ENCODE data around the gene CNTFR. TPM values are rescaled to one million over a fixed set of nuclear protein-coding genes. Genes with fewer than 3 reads are reported as not detected.
A peak's percentile ranks its signal among the peaks of the same experiment; 100 is the strongest.

CNTFR gene
- total RNA-seq, 2 experiments from 2014 or later, result not detected

DNA sequence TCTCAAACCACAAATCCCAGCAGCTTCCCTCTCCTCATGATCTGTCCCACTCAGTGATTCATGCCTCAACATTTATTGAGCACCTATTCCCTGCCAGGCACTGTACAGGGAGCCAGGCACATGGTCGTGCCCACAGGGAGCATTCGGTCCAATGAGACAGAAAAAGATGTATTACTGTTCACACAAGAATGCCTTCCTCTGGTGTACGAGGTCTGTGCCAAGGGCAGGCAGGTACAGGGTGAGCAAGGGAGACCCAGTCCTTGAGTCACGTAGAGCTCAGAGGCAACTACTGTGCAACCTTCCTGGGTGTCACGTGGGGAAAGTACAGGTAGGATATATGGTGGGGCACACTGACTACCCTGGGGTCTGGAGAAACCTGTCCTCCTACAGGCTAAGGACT, 4.6 kb downstream of the CNTFR start:
- CTCF ChIA-PET, result interaction anchor here (0.6 to 1.3 kb wide), 3 partner anchors 33 to 181 kb away, joined by 3 read pairs; no protein-coding TSS in a partner anchor
- H3K27me3 Mint-ChIP-seq (ENCODE audit: low read depth), result peaks cover 62% of the 10 kb centered on the region
- no peaks in the 10 kb centered on the region for H3K36me3 Mint-ChIP-seq (ENCODE audit: low read depth)
- intact Hi-C loops (cut with micrococcal nuclease), result no loop called here
- no peak overlapping the region for H3K27ac Mint-ChIP-seq
- H3K4me3 Mint-ChIP-seq, result no peak overlapping the region
- no peaks in the 10 kb centered on the region for H3K9me3 Mint-ChIP-seq
- peaks cover 7% of the 10 kb centered on the region for H3K4me1 Mint-ChIP-seq (ENCODE audit: low read depth)
- no peak for DNase-seq

DNA sequence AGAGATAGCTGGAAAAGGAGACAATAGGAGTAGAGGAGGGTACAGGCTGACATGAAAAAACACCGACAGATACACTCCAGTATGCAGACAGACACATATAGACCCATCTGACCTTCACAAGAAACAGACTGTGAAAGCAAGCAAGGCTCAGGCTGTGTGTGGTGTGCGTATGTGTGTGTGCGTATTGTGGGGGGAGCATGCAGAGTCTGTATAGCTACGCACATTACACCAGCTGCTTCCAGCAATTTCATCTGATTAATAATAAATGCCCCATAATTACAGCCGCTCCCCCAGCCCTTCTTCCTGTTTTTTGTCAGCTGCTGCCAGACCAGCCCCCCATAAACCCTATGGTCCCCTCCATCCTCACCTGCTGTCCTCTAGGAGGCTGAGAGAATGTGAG, 6.7 kb downstream of the CNTFR start:
- no peaks in the 10 kb centered on the region for H3K36me3 Mint-ChIP-seq (ENCODE audit: low read depth)
- DNase-seq, result no peak
- peaks cover 61% of the 10 kb centered on the region for H3K27me3 Mint-ChIP-seq (ENCODE audit: low read depth)
- H3K27ac Mint-ChIP-seq, result no peak overlapping the region
- intact Hi-C loops (cut with micrococcal nuclease), result no loop called here
- no peaks in the 10 kb centered on the region for H3K9me3 Mint-ChIP-seq
- no peak overlapping the region for H3K4me3 Mint-ChIP-seq
- no peaks in the 10 kb centered on the region for H3K4me1 Mint-ChIP-seq (ENCODE audit: low read depth)
- CTCF ChIA-PET, result interaction anchor here (0.6 to 2.9 kb wide), 6 partner anchors 9 to 179 kb away, joined by 3 to 10 read pairs (median 4); no protein-coding TSS in a partner anchor

DNA sequence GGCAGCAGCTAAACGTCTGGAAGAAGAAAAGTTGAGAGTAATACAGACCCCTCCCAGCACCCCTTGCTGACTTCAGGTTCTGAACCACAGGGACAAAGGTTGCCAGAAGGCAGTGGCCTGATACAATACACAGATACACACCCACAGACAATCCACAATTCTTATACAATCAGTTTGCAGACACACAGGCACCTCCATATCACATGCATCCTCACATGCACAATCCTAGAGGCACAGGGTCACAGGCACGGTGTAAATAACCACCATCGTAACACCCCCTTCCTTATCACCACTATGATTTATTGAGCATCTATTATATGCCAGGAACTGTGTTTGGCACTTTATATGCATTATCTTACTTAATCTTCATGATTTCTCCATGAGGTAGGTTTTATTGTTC, 8.2 kb downstream of the CNTFR start:
- no peak overlapping the region for H3K4me3 Mint-ChIP-seq
- H3K9me3 Mint-ChIP-seq, result no peaks in the 10 kb centered on the region
- H3K27ac Mint-ChIP-seq, result no peak overlapping the region
- peaks cover 60% of the 10 kb centered on the region for H3K27me3 Mint-ChIP-seq (ENCODE audit: low read depth)
- no peak for DNase-seq
- H3K36me3 Mint-ChIP-seq (ENCODE audit: low read depth), result no peaks in the 10 kb centered on the region
- CTCF ChIA-PET, result interaction anchor here (0.7 to 2.9 kb wide), 4 partner anchors 10 to 33 kb away, joined by 3 to 10 read pairs (median 4); no protein-coding TSS in a partner anchor
- H3K4me1 Mint-ChIP-seq (ENCODE audit: low read depth), result peaks cover 8% of the 10 kb centered on the region
- intact Hi-C loops (cut with micrococcal nuclease), result no loop called here

- no peaks in the 10 kb centered on the region for H3K9me3 Mint-ChIP-seq
- no peak for DNase-seq
- no peaks in the 10 kb centered on the region for H3K36me3 Mint-ChIP-seq (ENCODE audit: low read depth)
- H3K27me3 Mint-ChIP-seq (ENCODE audit: low read depth), result peaks cover 60% of the 10 kb centered on the region
- intact Hi-C loops (cut with micrococcal nuclease), result no loop called here
- peaks cover 8% of the 10 kb centered on the region for H3K4me1 Mint-ChIP-seq (ENCODE audit: low read depth)
- CTCF ChIA-PET, result interaction anchor here (1.0 to 4.0 kb wide), 4 partner anchors 11 to 176 kb away, joined by 3 to 20 read pairs (median 6); no protein-coding TSS in a partner anchor
- no peak overlapping the region for H3K27ac Mint-ChIP-seq
- H3K4me3 Mint-ChIP-seq, result no peak overlapping the region
These were observed 9.2 kb downstream of the CNTFR start for GRCh38 chr9:34580358-34580757.

GRCh38 chr9:34579808-34580163, 9.7 kb downstream of the CNTFR start:
- CTCF ChIA-PET, result interaction anchor here (1.0 to 4.0 kb wide), 4 partner anchors 12 to 176 kb away, joined by 3 to 20 read pairs (median 6); no protein-coding TSS in a partner anchor
- Mint-ChIP-seq H3K4me1 (ENCODE audit: low read depth) (peaks cover 8% of the 10 kb centered on the region), H3K4me3 (no peak overlapping the region)

GRCh38 chr9:34579104-34579807, 10.3 kb downstream of the CNTFR start:
- CTCF ChIA-PET, result interaction anchor here (1.0 to 4.0 kb wide), 4 partner anchors 12 to 175 kb away, joined by 3 to 20 read pairs (median 6); no protein-coding TSS in a partner anchor

More at GRCh38 chr9:34579808-34580163, 9.7 kb downstream of the CNTFR start:
- H3K27me3 Mint-ChIP-seq (ENCODE audit: low read depth), result peaks cover 60% of the 10 kb centered on the region
- H3K36me3 Mint-ChIP-seq (ENCODE audit: low read depth), result no peaks in the 10 kb centered on the region
- intact Hi-C loops (cut with micrococcal nuclease), result no loop called here
- no peaks in the 10 kb centered on the region for H3K9me3 Mint-ChIP-seq
- no peak overlapping the region for H3K27ac Mint-ChIP-seq
- no peak for DNase-seq

DNA sequence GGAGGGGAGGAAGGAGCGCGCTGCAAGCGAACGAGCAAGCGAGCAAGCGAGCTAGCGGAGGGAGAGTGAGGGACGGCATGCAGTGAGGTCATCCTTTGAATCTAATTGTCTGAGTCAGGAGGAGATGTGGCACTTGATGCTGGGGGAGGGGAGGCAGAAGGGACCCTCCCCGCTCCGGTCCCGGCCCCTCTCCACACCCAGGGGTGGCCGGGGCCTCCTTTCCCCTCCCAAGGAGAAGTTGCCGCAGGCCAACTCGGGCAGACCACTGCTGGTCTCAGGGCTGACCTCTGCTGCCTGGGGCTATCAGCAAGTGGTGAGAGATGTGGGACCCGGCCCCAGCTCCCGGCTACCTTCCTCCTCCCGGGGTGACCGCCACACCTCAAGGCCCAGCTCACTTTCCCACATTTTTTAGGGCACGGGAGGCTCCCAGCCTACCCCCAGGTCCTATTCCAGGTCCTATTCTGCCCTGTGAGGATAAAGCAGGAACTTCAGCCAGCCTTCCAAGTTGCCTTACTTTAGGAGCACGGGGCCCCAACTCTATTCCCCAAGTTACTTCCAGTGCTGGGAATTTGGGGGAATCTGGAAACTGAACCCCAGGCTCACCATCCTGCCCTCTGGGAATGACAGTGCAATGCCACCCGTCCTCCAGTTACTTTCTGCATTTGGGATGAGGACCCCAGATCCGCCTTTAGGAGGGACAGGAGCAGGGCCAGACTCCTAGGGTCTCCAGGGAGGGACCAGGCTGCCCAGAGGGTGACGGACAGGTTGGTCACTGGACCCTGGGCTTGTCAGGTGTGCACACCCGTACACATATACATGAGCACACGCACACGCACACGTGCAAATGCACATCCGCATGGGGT, 11.1 kb downstream of the CNTFR start:
- H3K27ac Mint-ChIP-seq, result no peak overlapping the region
- intact Hi-C loops (cut with micrococcal nuclease), result no loop called here
- peaks cover 8% of the 10 kb centered on the region for H3K4me1 Mint-ChIP-seq (ENCODE audit: low read depth)
- H3K4me3 Mint-ChIP-seq, result no peak overlapping the region
- no peaks in the 10 kb centered on the region for H3K36me3 Mint-ChIP-seq (ENCODE audit: low read depth)
- CTCF ChIA-PET, result interaction anchor here (4.0 kb wide), 1 partner anchor 13 kb away, joined by 20 read pairs; no protein-coding TSS in a partner anchor
- peak; percentile 40 for DNase-seq
- no peaks in the 10 kb centered on the region for H3K9me3 Mint-ChIP-seq
- H3K27me3 Mint-ChIP-seq (ENCODE audit: low read depth), result peaks cover 60% of the 10 kb centered on the region

More at GRCh38 chr9:34579104-34579807, 10.3 kb downstream of the CNTFR start:
- H3K36me3 Mint-ChIP-seq (ENCODE audit: low read depth), result no peaks in the 10 kb centered on the region
- no peak for DNase-seq
- H3K27ac Mint-ChIP-seq, result no peak overlapping the region
- peaks cover 60% of the 10 kb centered on the region for H3K27me3 Mint-ChIP-seq (ENCODE audit: low read depth)
- H3K9me3 Mint-ChIP-seq, result no peaks in the 10 kb centered on the region
- no peak overlapping the region for H3K4me3 Mint-ChIP-seq
- H3K4me1 Mint-ChIP-seq (ENCODE audit: low read depth), result peaks cover 8% of the 10 kb centered on the region
- intact Hi-C loops (cut with micrococcal nuclease), result no loop called here

GRCh38 chr9:34577400-34578240, 11.9 kb downstream of the CNTFR start:
- peaks cover 8% of the 10 kb centered on the region for H3K4me1 Mint-ChIP-seq (ENCODE audit: low read depth)
- H3K27me3 Mint-ChIP-seq (ENCODE audit: low read depth), result peaks cover 59% of the 10 kb centered on the region
- H3K4me3 Mint-ChIP-seq, result no peak overlapping the region
- no peaks in the 10 kb centered on the region for H3K9me3 Mint-ChIP-seq
- intact Hi-C loops (cut with micrococcal nuclease), result no loop called here
- no peak for DNase-seq
- H3K27ac Mint-ChIP-seq, result no peak overlapping the region
- CTCF ChIA-PET, result interaction anchor here (1.1 to 4.0 kb wide), 2 partner anchors 14 to 174 kb away, joined by 3 to 20 read pairs; no protein-coding TSS in a partner anchor
- H3K36me3 Mint-ChIP-seq (ENCODE audit: low read depth), result no peaks in the 10 kb centered on the region

GRCh38 chr9:34576597-34577399, 12.7 kb downstream of the CNTFR start:
- H3K4me3 Mint-ChIP-seq, result no peak overlapping the region
- H3K9me3 Mint-ChIP-seq, result no peaks in the 10 kb centered on the region
- CTCF ChIA-PET, result interaction anchor here (1.1 to 4.0 kb wide), 2 partner anchors 15 to 173 kb away, joined by 3 to 20 read pairs; no protein-coding TSS in a partner anchor
- DNase-seq, result no peak
- intact Hi-C loops (cut with micrococcal nuclease), result no loop called here
- no peaks in the 10 kb centered on the region for H3K36me3 Mint-ChIP-seq (ENCODE audit: low read depth)
- H3K27ac Mint-ChIP-seq, result no peak overlapping the region
- peaks cover 56% of the 10 kb centered on the region for H3K27me3 Mint-ChIP-seq (ENCODE audit: low read depth)
- peaks cover 8% of the 10 kb centered on the region for H3K4me1 Mint-ChIP-seq (ENCODE audit: low read depth)

DNA sequence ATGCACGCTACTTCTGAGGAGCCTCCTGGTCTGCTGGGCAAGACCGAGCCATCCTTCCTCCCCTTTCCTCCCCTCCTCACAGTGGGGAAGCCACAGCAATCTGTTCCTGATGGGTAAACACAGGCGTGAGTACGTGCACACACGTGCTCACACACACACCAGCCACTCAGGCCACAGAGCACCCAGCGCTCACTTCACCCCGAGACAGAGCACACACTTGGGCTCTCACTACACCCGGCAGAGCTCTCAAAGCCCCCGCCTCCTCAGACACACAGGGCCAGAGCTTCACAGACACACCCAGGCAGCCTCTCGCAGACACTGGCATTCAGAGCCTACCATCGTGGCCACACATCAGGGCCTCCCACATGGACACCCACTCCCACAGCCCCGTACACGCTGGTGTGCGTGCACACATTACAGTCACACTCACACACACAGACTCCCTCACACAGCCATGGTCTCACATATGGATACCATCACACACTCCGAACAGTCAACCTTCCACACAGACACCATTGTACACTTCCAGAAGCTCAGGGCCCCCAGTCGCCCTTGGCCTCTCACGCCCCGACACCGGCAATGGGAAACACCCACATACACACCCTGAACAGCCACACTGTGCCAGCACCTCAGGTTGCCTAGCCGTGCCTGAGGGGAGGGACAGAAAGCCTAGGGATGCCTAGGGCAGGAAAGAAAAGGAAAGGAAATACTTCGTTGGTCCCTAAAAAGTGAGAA, 13.5 kb downstream of the CNTFR start:
- Mint-ChIP-seq H3K27me3 (ENCODE audit: low read depth) (peaks cover 50% of the 10 kb centered on the region), H3K27ac (no peak overlapping the region), H3K9me3 (no peaks in the 10 kb centered on the region), H3K4me3 (no peak overlapping the region), H3K4me1 (ENCODE audit: low read depth) (peaks cover 8% of the 10 kb centered on the region), H3K36me3 (ENCODE audit: low read depth) (no peaks in the 10 kb centered on the region)
- no peak for DNase-seq
- CTCF ChIA-PET, result interaction anchor here (1.1 kb wide), 1 partner anchor 172 kb away, joined by 3 read pairs; no protein-coding TSS in a partner anchor
- intact Hi-C loops (cut with micrococcal nuclease), result no loop called here
